Measurements from ENCODE around the gene ADGRG3. TPM values are rescaled to one million over a fixed set of nuclear protein-coding genes. Genes with fewer than 3 reads are reported as not detected.

Gene ADGRG3
- total and polyA plus RNA-seq, 9 of the 15 experiments (the other 6 are each of a cell fraction or from before 2014, with no cell fraction given), result 0.09 to 0.52 (median 0.14) TPM; not detected in 3

DNA sequence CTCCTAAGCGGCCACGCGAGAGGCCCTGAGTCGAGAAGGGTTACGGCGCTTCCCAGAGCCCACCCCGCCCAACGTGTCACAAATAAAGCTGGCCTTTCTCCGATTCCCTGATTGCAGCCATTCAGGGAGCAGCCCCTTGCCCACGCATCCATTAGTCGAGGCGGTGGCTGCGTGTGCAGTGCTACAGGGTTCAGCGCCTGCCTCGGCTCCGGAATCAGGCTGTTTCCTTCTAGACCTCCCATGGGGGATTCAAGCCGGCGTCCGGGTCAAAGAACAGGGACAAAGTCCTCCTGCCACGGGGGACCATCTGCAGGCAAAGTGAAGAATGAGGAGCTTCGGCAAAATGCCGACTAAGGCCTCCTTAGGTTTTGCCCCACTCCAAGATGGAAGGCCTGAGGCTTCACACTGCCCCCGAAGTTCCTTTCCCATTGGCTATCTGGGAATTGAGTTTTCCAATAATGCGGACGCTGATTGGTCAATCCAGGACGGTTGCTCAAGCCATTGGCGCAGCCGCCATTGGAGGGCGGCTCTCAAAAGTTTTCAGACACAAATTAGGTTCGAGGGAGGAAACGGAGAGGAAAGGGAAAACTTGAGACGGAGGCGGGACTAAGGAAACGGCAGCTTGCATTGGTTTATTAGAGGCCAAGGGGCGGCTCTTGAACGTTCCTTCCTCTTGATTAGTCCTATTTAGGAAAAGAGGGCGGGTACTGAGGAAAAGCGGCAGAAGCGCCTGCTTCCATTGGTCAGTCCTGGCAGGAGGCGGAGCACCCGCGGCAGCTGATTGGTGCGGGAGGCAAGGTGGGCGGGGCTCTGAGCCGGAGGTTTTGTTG is 67.0 kb downstream of the ADGRG3 start (continued):
- TF ChIP-seq, protein P1, sequence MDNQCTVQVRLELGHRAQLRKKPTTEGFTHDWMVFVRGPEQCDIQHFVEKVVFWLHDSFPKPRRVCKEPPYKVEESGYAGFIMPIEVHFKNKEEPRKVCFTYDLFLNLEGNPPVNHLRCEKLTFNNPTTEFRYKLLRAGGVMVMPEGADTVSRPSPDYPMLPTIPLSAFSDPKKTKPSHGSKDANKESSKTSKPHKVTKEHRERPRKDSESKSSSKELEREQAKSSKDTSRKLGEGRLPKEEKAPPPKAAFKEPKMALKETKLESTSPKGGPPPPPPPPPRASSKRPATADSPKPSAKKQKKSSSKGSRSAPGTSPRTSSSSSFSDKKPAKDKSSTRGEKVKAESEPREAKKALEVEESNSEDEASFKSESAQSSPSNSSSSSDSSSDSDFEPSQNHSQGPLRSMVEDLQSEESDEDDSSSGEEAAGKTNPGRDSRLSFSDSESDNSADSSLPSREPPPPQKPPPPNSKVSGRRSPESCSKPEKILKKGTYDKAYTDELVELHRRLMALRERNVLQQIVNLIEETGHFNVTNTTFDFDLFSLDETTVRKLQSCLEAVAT (IDR thresholded peaks at IDR 0.05), result peak in 1 of 2 experiments; percentile 99; a peak in 2 of 4 replicates
- TF ChIP-seq SMC3 (conservative IDR thresholded peaks at IDR 0.05; ENCODE audit: insufficient read depth, low read depth, low read length) (no peak), FOXK1 (CRISPR knock-in tag; IDR thresholded peaks at IDR 0.05; ENCODE audit: borderline replicate concordance) (no peak), TAF1 (IDR thresholded peaks at IDR 0.05; ENCODE audit: control insufficient read depth, extremely low read depth, insufficient read depth, low read length, severe bottlenecking) (peak; percentile 76), XRCC4 (IDR thresholded peaks at IDR 0.05; ENCODE audit: extremely low read depth, insufficient read depth, insufficient read length) (no peak), ERF (CRISPR knock-in tag; IDR thresholded peaks at IDR 0.05) (no peak), RBM14 (IDR thresholded peaks at IDR 0.05; ENCODE audit: borderline replicate concordance, insufficient read depth, low read depth, low read length) (no peak), TSC22D4 (tag; IDR thresholded peaks at IDR 0.05) (no peak), NFIX (CRISPR knock-in tag; IDR thresholded peaks at IDR 0.05; ENCODE audit: low read depth) (no peak), NFE2L1 (tag; IDR thresholded peaks at IDR 0.05; ENCODE audit: borderline replicate concordance, low read depth) (no peak), HDAC1 (IDR thresholded peaks at IDR 0.05) (0 out of 4 replicates have a peak, but pooled peaks of 1 of the 2 experiments have one; percentile 4), MAZ (CRISPR knock-in tag; conservative IDR thresholded peaks at IDR 0.05 in 1 of 2, IDR thresholded peaks at IDR 0.05 in 1 of 2) (peak; percentile 9 to 44; a peak in 1 of 4 replicates), ZNF436 (CRISPR knock-in tag; IDR thresholded peaks at IDR 0.05) (no peak)
- TF ChIP-seq, protein P2, sequence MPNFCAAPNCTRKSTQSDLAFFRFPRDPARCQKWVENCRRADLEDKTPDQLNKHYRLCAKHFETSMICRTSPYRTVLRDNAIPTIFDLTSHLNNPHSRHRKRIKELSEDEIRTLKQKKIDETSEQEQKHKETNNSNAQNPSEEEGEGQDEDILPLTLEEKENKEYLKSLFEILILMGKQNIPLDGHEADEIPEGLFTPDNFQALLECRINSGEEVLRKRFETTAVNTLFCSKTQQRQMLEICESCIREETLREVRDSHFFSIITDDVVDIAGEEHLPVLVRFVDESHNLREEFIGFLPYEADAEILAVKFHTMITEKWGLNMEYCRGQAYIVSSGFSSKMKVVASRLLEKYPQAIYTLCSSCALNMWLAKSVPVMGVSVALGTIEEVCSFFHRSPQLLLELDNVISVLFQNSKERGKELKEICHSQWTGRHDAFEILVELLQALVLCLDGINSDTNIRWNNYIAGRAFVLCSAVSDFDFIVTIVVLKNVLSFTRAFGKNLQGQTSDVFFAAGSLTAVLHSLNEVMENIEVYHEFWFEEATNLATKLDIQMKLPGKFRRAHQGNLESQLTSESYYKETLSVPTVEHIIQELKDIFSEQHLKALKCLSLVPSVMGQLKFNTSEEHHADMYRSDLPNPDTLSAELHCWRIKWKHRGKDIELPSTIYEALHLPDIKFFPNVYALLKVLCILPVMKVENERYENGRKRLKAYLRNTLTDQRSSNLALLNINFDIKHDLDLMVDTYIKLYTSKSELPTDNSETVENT (CRISPR knock-in tag; IDR thresholded peaks at IDR 0.05), result peak; percentile 68; the same call in 1 of the 2 replicates
- TF ChIP-seq, protein P3, sequence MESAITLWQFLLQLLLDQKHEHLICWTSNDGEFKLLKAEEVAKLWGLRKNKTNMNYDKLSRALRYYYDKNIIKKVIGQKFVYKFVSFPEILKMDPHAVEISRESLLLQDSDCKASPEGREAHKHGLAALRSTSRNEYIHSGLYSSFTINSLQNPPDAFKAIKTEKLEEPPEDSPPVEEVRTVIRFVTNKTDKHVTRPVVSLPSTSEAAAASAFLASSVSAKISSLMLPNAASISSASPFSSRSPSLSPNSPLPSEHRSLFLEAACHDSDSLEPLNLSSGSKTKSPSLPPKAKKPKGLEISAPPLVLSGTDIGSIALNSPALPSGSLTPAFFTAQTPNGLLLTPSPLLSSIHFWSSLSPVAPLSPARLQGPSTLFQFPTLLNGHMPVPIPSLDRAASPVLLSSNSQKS (CRISPR knock-in tag; IDR thresholded peaks at IDR 0.05), result no peak
- TF ChIP-seq, protein P4, sequence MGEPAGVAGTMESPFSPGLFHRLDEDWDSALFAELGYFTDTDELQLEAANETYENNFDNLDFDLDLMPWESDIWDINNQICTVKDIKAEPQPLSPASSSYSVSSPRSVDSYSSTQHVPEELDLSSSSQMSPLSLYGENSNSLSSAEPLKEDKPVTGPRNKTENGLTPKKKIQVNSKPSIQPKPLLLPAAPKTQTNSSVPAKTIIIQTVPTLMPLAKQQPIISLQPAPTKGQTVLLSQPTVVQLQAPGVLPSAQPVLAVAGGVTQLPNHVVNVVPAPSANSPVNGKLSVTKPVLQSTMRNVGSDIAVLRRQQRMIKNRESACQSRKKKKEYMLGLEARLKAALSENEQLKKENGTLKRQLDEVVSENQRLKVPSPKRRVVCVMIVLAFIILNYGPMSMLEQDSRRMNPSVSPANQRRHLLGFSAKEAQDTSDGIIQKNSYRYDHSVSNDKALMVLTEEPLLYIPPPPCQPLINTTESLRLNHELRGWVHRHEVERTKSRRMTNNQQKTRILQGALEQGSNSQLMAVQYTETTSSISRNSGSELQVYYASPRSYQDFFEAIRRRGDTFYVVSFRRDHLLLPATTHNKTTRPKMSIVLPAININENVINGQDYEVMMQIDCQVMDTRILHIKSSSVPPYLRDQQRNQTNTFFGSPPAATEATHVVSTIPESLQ (CRISPR knock-in tag; IDR thresholded peaks at IDR 0.05), result no peak
- TF ChIP-seq, protein P5, sequence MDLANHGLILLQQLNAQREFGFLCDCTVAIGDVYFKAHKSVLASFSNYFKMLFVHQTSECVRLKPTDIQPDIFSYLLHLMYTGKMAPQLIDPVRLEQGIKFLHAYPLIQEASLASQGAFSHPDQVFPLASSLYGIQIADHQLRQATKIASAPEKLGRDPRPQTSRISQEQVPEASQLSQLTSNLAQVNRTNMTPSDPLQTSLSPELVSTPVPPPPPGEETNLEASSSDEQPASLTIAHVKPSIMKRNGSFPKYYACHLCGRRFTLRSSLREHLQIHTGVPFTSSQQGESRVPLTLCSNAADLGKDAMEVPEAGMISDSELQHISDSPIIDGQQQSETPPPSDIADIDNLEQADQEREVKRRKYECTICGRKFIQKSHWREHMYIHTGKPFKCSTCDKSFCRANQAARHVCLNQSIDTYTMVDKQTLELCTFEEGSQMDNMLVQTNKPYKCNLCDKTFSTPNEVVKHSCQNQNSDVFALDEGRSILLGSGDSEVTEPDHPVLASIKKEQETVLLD (IDR thresholded peaks at IDR 0.05), result no peak
